Kidney glomerular epithelial cell (primary cell): ENCODE data around the gene HYCC1.
"Not testable (repeated sequence)": the region's sequence is repeated elsewhere in the genome, so short reads cannot be mapped to it uniquely, and the experiment has no call there.

Experiments used
- DNase-seq: peaks from one replicate; lab custom pipeline; 2025; lab: John Stamatoyannopoulos, UW

HYCC1 gene

GRCh38 chr7:23013715-23014649 is at the start of gene HYCC1:
Gene HYCC1 (minus strand): TSS chr7:23014130. CDS start chr7:22991111, 23,019 bp downstream.
- peak; percentile 99 for DNase-seq

- DNase-seq, result no peak
Observed at GRCh38 chr7:23062452-23062851, 48.5 kb upstream of the HYCC1 start.

GRCh38 chr7:23061327-23061726 is 47.4 kb upstream of the HYCC1 start:
- DNase-seq, result no peak

GRCh38 chr7:23058408-23059096 is 44.6 kb upstream of the HYCC1 start:
- no peak for DNase-seq

- peak; percentile 69 for DNase-seq
Observed at GRCh38 chr7:23055582-23056178, 41.8 kb upstream of the HYCC1 start.

GRCh38 chr7:23051124-23051485 is 37.2 kb upstream of the HYCC1 start:
- DNase-seq, result not testable (repeated sequence)

GRCh38 chr7:23046336-23046735 is 32.4 kb upstream of the HYCC1 start:
- DNase-seq, result not testable (repeated sequence)

GRCh38 chr7:23045086-23045485 is 31.2 kb upstream of the HYCC1 start:
- DNase-seq, result not testable (repeated sequence)

- no peak for DNase-seq
Observed at GRCh38 chr7:23044581-23044980, 30.7 kb upstream of the HYCC1 start.

GRCh38 chr7:23043441-23043840 is 29.5 kb upstream of the HYCC1 start:
- DNase-seq, result no peak

GRCh38 chr7:23039674-23040073 is 25.7 kb upstream of the HYCC1 start:
- not testable (repeated sequence) for DNase-seq

- DNase-seq, result not testable (repeated sequence)
Observed at GRCh38 chr7:23035542-23036371, 21.8 kb upstream of the HYCC1 start.

- no peak for DNase-seq
Observed at GRCh38 chr7:23027261-23027660, 13.3 kb upstream of the HYCC1 start.

GRCh38 chr7:23026164-23026563 is 12.2 kb upstream of the HYCC1 start:
- no peak for DNase-seq

- no peak for DNase-seq
Observed at GRCh38 chr7:23024454-23024853, 10.5 kb upstream of the HYCC1 start.

- DNase-seq, result no peak
Observed at GRCh38 chr7:23022851-23023250, 8.9 kb upstream of the HYCC1 start.

GRCh38 chr7:23022258-23022769 is 8.4 kb upstream of the HYCC1 start:
- DNase-seq, result no peak

GRCh38 chr7:23021596-23021995 is 7.7 kb upstream of the HYCC1 start:
- DNase-seq, result no peak

- no peak for DNase-seq
Observed at GRCh38 chr7:23020742-23021401, 6.9 kb upstream of the HYCC1 start.

GRCh38 chr7:23018750-23019149 is 4.8 kb upstream of the HYCC1 start:
- no peak for DNase-seq

- DNase-seq, result no peak
Observed at GRCh38 chr7:23017309-23017708, 3.4 kb upstream of the HYCC1 start.
